Keratinocyte (primary cell): ENCODE measurements around the gene BEST2. TPM values are rescaled to one million over a fixed set of nuclear protein-coding genes. Genes with fewer than 3 reads are reported as not detected.
A peak's percentile ranks its signal among the peaks of the same experiment; 100 is the strongest.

ENCODE experiments used
- DNase-seq: peaks from one replicate; pipeline ENCODE4 v3.0.0-alpha.2; 2011; ENCODE audit warnings: low read depth, missing footprints, low spot score
- FAIRE-seq: peaks from 2 replicates; lab custom pipeline; 2011; peaks lifted over from hg19 to GRCh38; lab: Jason Lieb, UNC
- H2AFZ ChIP-seq: 2 replicates; pipeline ENCODE4 v1.6.0; 2012; ENCODE audit warnings: low read length, control low read depth, inconsistent platforms; ENCODE audit not compliant: control insufficient read depth
- H3K27ac ChIP-seq: 2 replicates; pipeline ENCODE4 v1.5.1; 2011; ENCODE audit warnings: low read length; ENCODE audit not compliant: control insufficient read depth, insufficient read depth
- H3K27me3 ChIP-seq: 3 replicates; pipeline ENCODE4 v1.6.0; 2011; ENCODE audit warnings: low read length; ENCODE audit not compliant: control insufficient read depth, insufficient read depth; ENCODE audit errors: extremely low read depth
- H3K36me3 ChIP-seq, 2 experiments: 2 replicates in 1 of 2; 3 replicates in 1 of 2; pipeline ENCODE4 v1.5.1; 2011; ENCODE audit warnings: low read length in 2 of 2, mild to moderate bottlenecking in 1 of 2; ENCODE audit not compliant: control insufficient read depth in 2 of 2, insufficient read depth in 2 of 2; ENCODE audit errors: extremely low read depth in 1 of 2
- H3K4me1 ChIP-seq: 3 replicates; pipeline ENCODE4 v1.5.1; 2011; ENCODE audit warnings: low read length; ENCODE audit not compliant: control insufficient read depth, insufficient read depth; ENCODE audit errors: extremely low read depth
- H3K4me2 ChIP-seq: 3 replicates; pipeline ENCODE4 v1.6.0; 2011; ENCODE audit warnings: low read depth, low read length; ENCODE audit not compliant: control insufficient read depth, insufficient read depth; ENCODE audit errors: extremely low read depth
- H3K4me3 ChIP-seq, 3 experiments: fragments of 200-600 bp in 1 of 3; sonication (generic) in 1 of 3; 2 replicates in 2 of 3; 3 replicates in 1 of 3; pipeline ENCODE4 v1.5.1; 2011 to 2016; ENCODE audit warnings: low read length in 3 of 3, mild to moderate bottlenecking in 3 of 3, control low read depth in 2 of 3, inconsistent platforms in 1 of 3, low read depth in 1 of 3, mixed read lengths in 1 of 3, mixed run types in 1 of 3, moderate library complexity in 1 of 3; ENCODE audit not compliant: control insufficient read depth in 2 of 3, insufficient read depth in 2 of 3; ENCODE audit errors: extremely low read depth in 1 of 3
- H3K79me2 ChIP-seq: 2 replicates; pipeline ENCODE4 v1.6.0; 2012; ENCODE audit warnings: low read length; ENCODE audit not compliant: control insufficient read depth, insufficient read depth
- H3K9ac ChIP-seq: 3 replicates; pipeline ENCODE4 v1.6.0; 2011; ENCODE audit warnings: low read length; ENCODE audit not compliant: control insufficient read depth, insufficient read depth; ENCODE audit errors: extremely low read depth
- H3K9me1 ChIP-seq: 3 replicates; pipeline ENCODE4 v1.6.0; 2011; ENCODE audit warnings: low read length; ENCODE audit not compliant: control insufficient read depth, insufficient read depth; ENCODE audit errors: extremely low read depth
- H3K9me3 ChIP-seq: 2 replicates; pipeline ENCODE4 v1.5.1; 2012; ENCODE audit warnings: low read depth, low read length; ENCODE audit not compliant: control insufficient read depth
- H4K20me1 ChIP-seq: 3 replicates; pipeline ENCODE4 v1.6.0; 2011; ENCODE audit warnings: low read length; ENCODE audit not compliant: control insufficient read depth, insufficient read depth; ENCODE audit errors: extremely low read depth
- CTCF ChIP-seq, 3 experiments: IDR thresholded peaks in 1 of 3; conservative IDR thresholded peaks in 1 of 3; optimal IDR thresholded peaks in 1 of 3; 2 replicates in 2 of 3; 3 replicates in 1 of 3; pipeline versions ENCODE3 to v1.5.1; 2011; ENCODE audit warnings: low read length in 3 of 3, mild to moderate bottlenecking in 3 of 3, moderate library complexity in 2 of 3, control low read depth in 1 of 3, inconsistent platforms in 1 of 3; ENCODE audit not compliant: insufficient read depth in 2 of 3; ENCODE audit errors: extremely low read depth in 1 of 3
- EZH2 ChIP-seq: IDR thresholded peaks from one replicate; pipeline ENCODE4 v1.6.1; 2012; ENCODE audit warnings: inconsistent platforms, mild to moderate bottlenecking, low read length, moderate library complexity
- dilution Hi-C: fragments of 300-500 bp; cut with MboI; formaldehyde crosslinking; loops from one replicate; pipeline ENCODE4 v1.7.0; 2020; ENCODE audit warnings: low sequenced_read_pairs; ENCODE audit not compliant: extremely low pct_ligation_motif_present
- polyA plus RNA-seq, 5 experiments: library from polyadenylated mRNA; depleted of rRNA in 3 of 5; stranded (reverse) in 3 of 5; stranded (forward) in 1 of 5; unstranded in 1 of 5; fragments of >200 nt; gene quantifications; 1 replicate in 1 of 5; 2 replicates in 3 of 5; 3 replicates in 1 of 5; pipeline versions ENCODE4 v1.2.1 to v1.2.3, GENCODE V29; 2011 to 2012; ENCODE audit warnings: missing spikeins in 2 of 5, low read depth in 1 of 5, low replicate concordance in 1 of 5

The BEST2 gene
- polyA plus RNA-seq, 1 donor (not counting 4 experiments of a cell fraction or from before 2014, with no cell fraction given), result not detected

GRCh38 chr19:12720296-12720695 lies 31.3 kb upstream of the BEST2 start:
- H3K4me1 ChIP-seq, result peaks cover 18% of the 10 kb centered on the region
- dilution Hi-C loops, result no loop called here
- H4K20me1 ChIP-seq, result peaks cover 13% of the 10 kb centered on the region

GRCh38 chr19:12720851-12721655 lies 30.5 kb upstream of the BEST2 start:
- Histone ChIP-seq H3K27ac (peak overlapping the region; percentile 93), H2AFZ (no peak overlapping the region), H3K79me2 (peaks cover 70% of the 10 kb centered on the region)

More at GRCh38 chr19:12720296-12720695, 31.3 kb upstream of the BEST2 start:
- Histone ChIP-seq H3K4me2 (peak overlapping the region; percentile 97), H3K27me3 (no peaks in the 10 kb centered on the region), H3K9me3 (no peaks in the 10 kb centered on the region), H3K9ac (peak overlapping the region; percentile 90), H2AFZ (no peak overlapping the region), H3K9me1 (no peaks in the 10 kb centered on the region), H3K36me3 (peaks cover 20 to 32% of the 10 kb centered on the region in 2 experiments), H3K79me2 (peaks cover 77% of the 10 kb centered on the region), H3K27ac (no peak overlapping the region), H3K4me3 (peak overlapping the region in 2 of 3 experiments; percentile 77 to 92)
- TF ChIP-seq EZH2 (no peak), CTCF (optimal IDR thresholded peaks at IDR 0.05 in 1 of 3, IDR thresholded peaks at IDR 0.05 in 1 of 3, conservative IDR thresholded peaks at IDR 0.05 in 1 of 3; ENCODE audit: extremely low read depth in 1 of 3, insufficient read depth in 2 of 3, low read length in 3 of 3) (no peak)
- DNase-seq (no peak), FAIRE-seq (no peak)

More at GRCh38 chr19:12720851-12721655, 30.5 kb upstream of the BEST2 start:
- dilution Hi-C loops, result no loop called here
- H3K9me3 ChIP-seq, result no peaks in the 10 kb centered on the region
- H3K9ac ChIP-seq, result peak overlapping the region; percentile 90
- peaks cover 13% of the 10 kb centered on the region for H4K20me1 ChIP-seq
- no peaks in the 10 kb centered on the region for H3K27me3 ChIP-seq
- H3K36me3 ChIP-seq, result peaks cover 15 to 24% of the 10 kb centered on the region in 2 experiments
- FAIRE-seq (no peak), DNase-seq (no peak)
- TF ChIP-seq CTCF (optimal IDR thresholded peaks at IDR 0.05 in 1 of 3, IDR thresholded peaks at IDR 0.05 in 1 of 3, conservative IDR thresholded peaks at IDR 0.05 in 1 of 3; ENCODE audit: extremely low read depth in 1 of 3, insufficient read depth in 2 of 3, low read length in 3 of 3) (no peak), EZH2 (no peak)
- H3K4me3 ChIP-seq, result peak overlapping the region; percentile 77 to 92 (median 90)
- peak overlapping the region; percentile 97 for H3K4me2 ChIP-seq
- H3K9me1 ChIP-seq, result no peaks in the 10 kb centered on the region
- peaks cover 18% of the 10 kb centered on the region for H3K4me1 ChIP-seq
